ENCODE results near the gene SMG7. TPM values are rescaled to one million over a fixed set of nuclear protein-coding genes. Genes with fewer than 3 reads are reported as not detected.

The SMG7 gene
- total and polyA plus RNA-seq, 2 of the 4 experiments (the other 2 are of a cell fraction) = 18.1 to 22.6 TPM

DNA sequence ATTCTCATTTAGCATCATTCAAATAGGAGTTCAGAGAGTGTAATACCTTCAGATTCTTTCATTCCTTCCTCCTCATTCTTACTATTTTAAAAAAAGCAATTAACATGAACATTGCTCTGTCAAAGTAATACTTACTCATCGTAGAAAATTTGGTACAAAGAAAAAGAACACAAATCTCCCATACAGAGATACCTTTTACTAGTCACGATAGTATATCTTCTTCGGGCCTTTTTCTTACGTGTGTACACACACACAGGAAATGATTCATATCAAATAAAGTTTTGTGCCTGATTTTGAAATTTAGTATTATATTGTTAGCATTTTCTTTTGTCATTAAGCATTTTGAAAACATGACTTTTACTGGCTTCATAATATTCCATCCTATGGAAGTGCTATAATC, 65.1 kb downstream of the SMG7 start:
- Histone ChIP-seq H3K36me3 (ENCODE audit: control insufficient read depth, insufficient read depth, low read length) (peaks cover 17% of the 10 kb centered on the region), H3K4me1 (ENCODE audit: control insufficient read depth, insufficient read depth, low read length) (no peaks in the 10 kb centered on the region), H4K5ac (ENCODE audit: low read depth, low read length) (no peak overlapping the region), H3K9me3 (ENCODE audit: control insufficient read depth, insufficient read depth, low read length) (no peaks in the 10 kb centered on the region), H3K56ac (ENCODE audit: extremely low read depth, insufficient read depth, low read length) (no peak overlapping the region), H3K27ac (ENCODE audit: insufficient read depth, low read length) (no peak overlapping the region), H3K23ac (ENCODE audit: low read depth, low read length) (no peak overlapping the region), H2BK120ac (ENCODE audit: low read depth, low read length) (no peak overlapping the region), H3K4ac (ENCODE audit: low read depth, low read length) (no peak overlapping the region), H3K9me1 (ENCODE audit: insufficient read depth, low read length) (no peaks in the 10 kb centered on the region), H3K4me3 (ENCODE audit: insufficient read depth, low read depth, low read length) (no peak overlapping the region), H2BK20ac (ENCODE audit: low read depth, low read length) (no peak overlapping the region), H2AK9ac (replicated peaks; ENCODE audit: low read depth, low read length, poor library complexity) (no peak overlapping the region), H3K4me2 (ENCODE audit: low read depth, low read length) (no peak overlapping the region), H2AFZ (replicated peaks; ENCODE audit: low read length, poor library complexity) (no peak overlapping the region), H2AK5ac (ENCODE audit: low read depth, low read length) (no peak overlapping the region), H2BK15ac (ENCODE audit: low read depth, low read length) (no peak overlapping the region), H4K8ac (ENCODE audit: low read depth in 2 of 2, low read length in 2 of 2) (no peak overlapping the region), H3K18ac (ENCODE audit: low read depth, low read length) (no peak overlapping the region), H3K79me1 (ENCODE audit: low read depth in 1 of 2, low read length in 2 of 2) (no peaks in the 10 kb centered on the region; a peak in 1 of 4 replicates), H4K20me1 (ENCODE audit: insufficient read depth, low read length) (no peaks in the 10 kb centered on the region), H3K27me3 (ENCODE audit: control insufficient read depth, insufficient read depth, low read length) (no peaks in the 10 kb centered on the region), H3K14ac (replicated peaks; ENCODE audit: low read depth, low read length) (no peak overlapping the region), H2BK5ac (ENCODE audit: low read depth, low read length, poor library complexity, severe bottlenecking) (no peak overlapping the region), H4K91ac (ENCODE audit: insufficient read depth, low read depth, low read length) (no peak overlapping the region), H3K9ac (ENCODE audit: low read depth, low read length) (no peak overlapping the region)
- intact Hi-C loops (cut with micrococcal nuclease) (no loop called here), dilution Hi-C loops (cut with HindIII; ENCODE audit: low sequenced_read_pairs, unreplicated experiment) (no loop called here), in situ Hi-C loops (cut with MboI; ENCODE audit: low sequenced_read_pairs) (no loop called here)
- no TSS peak for BruUV-seq (replicated peaks)
- ATAC-seq (ENCODE audit: low read depth) = no peak
- WGBS, 2 experiments (ENCODE audit: extremely low coverage in 2 of 2, insufficient read length in 1 of 2) = no CpG with 5 or more reads among the region's 4 CpGs
- no peak for DNase-seq
- ChIA-PET CTCF (no interaction called here), POLR2A (ENCODE audit: unreplicated experiment) (no interaction called here)
- TF ChIP-seq MAFK (IDR thresholded peaks at IDR 0.05; ENCODE audit: low read depth, low read length) (no peak), CHD1 (IDR thresholded peaks at IDR 0.05; ENCODE audit: low read depth, low read length) (no peak)

Measured in IMR-90 (cell line).